ENCODE results near the gene PRSS27. TPM values are rescaled to one million over a fixed set of nuclear protein-coding genes. Genes with fewer than 3 reads are reported as not detected.

PRSS27 gene
- total RNA-seq, 4 donors from 2014 or later, result 0.75 to 4.2 (median 2.2) TPM

- Histone ChIP-seq H3K27me3 (no peaks in the 10 kb centered on the region), H3K27ac (replicated peaks in 1 of 4) (no peak overlapping the region), H3K9me3 (no peaks in the 10 kb centered on the region), H3K4me3 (no peak overlapping the region), H3K36me3 (peaks cover 95 to 100% (median 100%) of the 10 kb centered on the region in 4 donors), H3K4me1 (peaks cover 0 to 16% (median 12%) of the 10 kb centered on the region in 4 donors)
- TF ChIP-seq EP300 (IDR thresholded peaks at IDR 0.05) (no peak), CTCF (IDR thresholded peaks at IDR 0.05) (no peak), POLR2AphosphoS5 (IDR thresholded peaks at IDR 0.05) (no peak), POLR2A (IDR thresholded peaks at IDR 0.05; ENCODE audit: low read depth) (no peak)
- 92% methylated on average over 6 of the region's 6 CpGs for WGBS
- no peak for DNase-seq (ENCODE audit: extremely low spot score)
- intact Hi-C loops (cut with DNase I), result no loop called here
Observed at GRCh38 chr16:2763173-2763572, 43.1 kb upstream of the PRSS27 start.

GRCh38 chr16:2762711-2763110 is 42.7 kb upstream of the PRSS27 start:
- WGBS, result 95% methylated on average over 13 of the region's 13 CpGs
- no peak for DNase-seq (ENCODE audit: extremely low spot score)
- TF ChIP-seq POLR2AphosphoS5 (IDR thresholded peaks at IDR 0.05) (no peak), EP300 (IDR thresholded peaks at IDR 0.05) (no peak), CTCF (IDR thresholded peaks at IDR 0.05) (no peak), POLR2A (IDR thresholded peaks at IDR 0.05; ENCODE audit: low read depth) (no peak)
- intact Hi-C loops (cut with DNase I), result no loop called here
- Histone ChIP-seq H3K4me1 (peaks cover 0 to 14% (median 11%) of the 10 kb centered on the region in 4 donors), H3K9me3 (no peaks in the 10 kb centered on the region), H3K36me3 (peaks cover 95 to 100% (median 100%) of the 10 kb centered on the region in 4 donors), H3K27ac (replicated peaks in 1 of 4) (no peak overlapping the region), H3K27me3 (no peaks in the 10 kb centered on the region), H3K4me3 (no peak overlapping the region)

GRCh38 chr16:2761886-2762583 is 42.0 kb upstream of the PRSS27 start:
- no peak overlapping the region for H3K27ac ChIP-seq (replicated peaks in 1 of 4)
- no peak for TF ChIP-seq CTCF (IDR thresholded peaks at IDR 0.05)
- no peak for TF ChIP-seq EP300 (IDR thresholded peaks at IDR 0.05)
- TF ChIP-seq POLR2A (IDR thresholded peaks at IDR 0.05; ENCODE audit: low read depth), result no peak
- no peak for TF ChIP-seq POLR2AphosphoS5 (IDR thresholded peaks at IDR 0.05)
- H3K4me3 ChIP-seq, result no peak overlapping the region
- H3K4me1 ChIP-seq, result peaks cover 5 to 17% (median 11%) of the 10 kb centered on the region in 4 donors
- no peaks in the 10 kb centered on the region for H3K9me3 ChIP-seq
- intact Hi-C loops (cut with DNase I), result no loop called here
- 97% methylated on average over 23 of the region's 42 CpGs for WGBS
- peaks cover 94 to 100% (median 100%) of the 10 kb centered on the region in 4 donors for H3K36me3 ChIP-seq
- no peak for DNase-seq (ENCODE audit: extremely low spot score)
- H3K27me3 ChIP-seq, result no peaks in the 10 kb centered on the region

DNA sequence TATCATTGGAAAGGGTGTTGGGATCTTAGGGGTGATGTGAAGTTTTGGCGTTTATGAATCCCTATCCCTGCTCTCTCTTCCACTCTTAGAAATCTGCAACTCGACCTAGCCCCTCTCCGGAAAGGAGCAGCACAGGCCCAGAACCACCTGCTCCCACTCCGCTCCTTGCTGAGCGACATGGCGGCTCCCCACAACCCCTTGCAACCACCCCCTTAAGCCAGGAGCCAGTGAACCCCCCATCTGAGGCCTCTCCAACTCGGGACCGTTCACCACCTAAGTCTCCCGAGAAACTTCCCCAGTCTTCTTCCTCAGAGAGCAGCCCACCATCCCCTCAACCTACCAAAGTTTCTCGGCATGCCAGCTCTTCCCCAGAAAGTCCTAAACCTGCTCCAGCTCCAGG is 41.4 kb upstream of the PRSS27 start:
- no peaks in the 10 kb centered on the region for H3K27me3 ChIP-seq
- intact Hi-C loops (cut with DNase I), result no loop called here
- H3K4me1 ChIP-seq, result peaks cover 10 to 23% (median 16%) of the 10 kb centered on the region in 4 donors
- H3K27ac ChIP-seq (replicated peaks in 1 of 4), result no peak overlapping the region
- TF ChIP-seq CTCF (IDR thresholded peaks at IDR 0.05), result no peak
- no peak for TF ChIP-seq EP300 (IDR thresholded peaks at IDR 0.05)
- TF ChIP-seq POLR2AphosphoS5 (IDR thresholded peaks at IDR 0.05), result no peak
- TF ChIP-seq POLR2A (IDR thresholded peaks at IDR 0.05; ENCODE audit: low read depth), result no peak
- no peak overlapping the region for H3K4me3 ChIP-seq
- no peaks in the 10 kb centered on the region for H3K9me3 ChIP-seq
- peaks cover 89 to 100% (median 99%) of the 10 kb centered on the region in 4 donors for H3K36me3 ChIP-seq
- no peak for DNase-seq (ENCODE audit: extremely low spot score)
- 97% methylated on average over 10 of the region's 10 CpGs for WGBS

All from esophagus muscularis mucosa (tissue), 4 donors.